Activated CD4-positive, alpha-beta T cell treated with anti-CD3 and anti-CD28 coated beads for 4 hours (primary cell): ENCODE results near the gene CYP2W1.

Experiments
- DNase-seq, 2 donors: peaks; one replicate each; pipeline ENCODE4 v3.0.0-alpha.2; 2020

Gene CYP2W1

GRCh38 chr7:982511-983003, 424 bp upstream of the CYP2W1 start:
- DNase-seq = no peak

- DNase-seq = no peak
Measured at GRCh38 chr7:983616-984071, 663 bp downstream of the CYP2W1 start.

- no peak for DNase-seq
Measured at GRCh38 chr7:984361-985126, 1.6 kb downstream of the CYP2W1 start.

GRCh38 chr7:985127-985416, 2.1 kb downstream of the CYP2W1 start:
- DNase-seq = no peak

GRCh38 chr7:985915-986741, 3.1 kb downstream of the CYP2W1 start:
- DNase-seq = no peak

GRCh38 chr7:986766-987751, 4.1 kb downstream of the CYP2W1 start:
- no peak for DNase-seq

- DNase-seq = no peak
Measured at GRCh38 chr7:987909-988308, 4.9 kb downstream of the CYP2W1 start.

- no peak for DNase-seq
Measured at GRCh38 chr7:988426-988911, 5.5 kb downstream of the CYP2W1 start.

GRCh38 chr7:988963-989529, 6.1 kb downstream of the CYP2W1 start:
- no peak for DNase-seq

- no peak for DNase-seq
Measured at GRCh38 chr7:990352-990932, 7.5 kb downstream of the CYP2W1 start.

- no peak for DNase-seq
Measured at GRCh38 chr7:990933-991728, 8.2 kb downstream of the CYP2W1 start.

GRCh38 chr7:991729-992656, 9.0 kb downstream of the CYP2W1 start:
- DNase-seq = no peak

GRCh38 chr7:992709-993607, 10.0 kb downstream of the CYP2W1 start:
- DNase-seq = peak; percentile 96

GRCh38 chr7:994592-995308, 11.8 kb downstream of the CYP2W1 start:
- DNase-seq = no peak

- DNase-seq = no peak
Measured at GRCh38 chr7:995571-995970, 12.6 kb downstream of the CYP2W1 start.

- DNase-seq = no peak
Measured at GRCh38 chr7:996079-996872, 13.3 kb downstream of the CYP2W1 start.
